Activated naive CD4-positive, alpha-beta T cell treated with Interleukin-2 at 50 U/mL for 16 hours (primary cell): Measurements from ENCODE around the gene CPNE6.
"Not testable (repeated sequence)": the region's sequence is repeated elsewhere in the genome, so short reads cannot be mapped to it uniquely, and the experiment has no call there.

ENCODE experiments used
- DNase-seq: peaks from one replicate; pipeline ENCODE4 v3.0.0-alpha.2; 2020

The CPNE6 gene

GRCh38 chr14:24088095-24088494, 16.7 kb downstream of the CPNE6 start:
- no peak for DNase-seq

- no peak for DNase-seq
These were observed 18.5 kb downstream of the CPNE6 start for GRCh38 chr14:24089890-24090289.

DNA sequence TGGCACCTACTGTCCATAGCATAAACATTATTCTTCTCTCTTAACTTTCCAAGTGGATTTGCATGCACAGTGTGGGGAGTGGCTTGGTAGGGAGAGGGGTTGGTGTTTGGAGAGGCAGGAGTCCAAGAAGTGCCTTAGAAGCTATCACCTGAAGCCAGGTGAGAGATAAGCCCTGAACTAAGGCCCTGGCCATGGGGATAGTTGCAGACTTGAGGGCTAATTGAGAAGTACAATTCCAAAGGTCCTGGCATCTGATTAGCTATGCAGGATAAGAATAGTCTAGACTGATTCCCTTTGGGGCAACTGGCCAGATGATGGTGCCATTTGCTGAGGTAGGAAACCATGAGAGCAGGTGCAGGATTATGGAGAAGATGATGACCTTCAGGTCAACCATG, 20.7 kb downstream of the CPNE6 start:
- DNase-seq, result no peak

GRCh38 chr14:24092505-24093206, 21.3 kb downstream of the CPNE6 start:
- DNase-seq, result no peak

DNA sequence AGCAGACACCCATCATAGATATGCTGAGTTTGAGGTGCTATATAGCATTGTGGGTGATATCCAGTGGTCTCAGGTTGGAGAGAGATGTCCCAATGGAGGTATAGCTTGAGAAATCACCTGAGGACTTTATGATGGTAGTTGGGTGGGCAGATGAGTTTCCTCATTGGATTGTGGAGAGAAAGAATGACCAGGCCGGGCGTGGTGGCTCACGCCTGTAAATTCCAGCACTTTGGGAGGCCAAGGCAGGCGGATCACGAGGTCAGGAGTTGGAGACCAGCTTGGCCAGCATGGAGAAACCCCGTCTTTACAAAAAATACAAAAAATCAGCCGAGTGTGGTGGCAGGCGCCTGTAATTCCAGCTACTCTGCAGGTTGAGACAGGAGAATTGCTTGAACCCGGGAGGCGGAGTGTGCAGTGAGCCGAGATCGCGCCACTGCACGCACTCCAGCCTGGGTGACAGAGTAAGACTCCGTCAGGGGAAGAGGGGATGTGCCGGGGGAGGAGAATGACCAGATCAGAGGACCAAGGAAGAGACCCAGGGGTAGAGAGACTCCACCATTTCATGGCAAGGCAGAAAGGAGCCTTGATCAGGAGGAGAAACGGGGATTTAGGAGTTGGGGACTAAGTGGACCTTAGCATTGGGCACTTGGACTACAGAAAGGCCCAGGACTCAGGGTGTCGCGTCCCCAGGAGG, 22.0 kb downstream of the CPNE6 start:
- DNase-seq, result no peak

DNA sequence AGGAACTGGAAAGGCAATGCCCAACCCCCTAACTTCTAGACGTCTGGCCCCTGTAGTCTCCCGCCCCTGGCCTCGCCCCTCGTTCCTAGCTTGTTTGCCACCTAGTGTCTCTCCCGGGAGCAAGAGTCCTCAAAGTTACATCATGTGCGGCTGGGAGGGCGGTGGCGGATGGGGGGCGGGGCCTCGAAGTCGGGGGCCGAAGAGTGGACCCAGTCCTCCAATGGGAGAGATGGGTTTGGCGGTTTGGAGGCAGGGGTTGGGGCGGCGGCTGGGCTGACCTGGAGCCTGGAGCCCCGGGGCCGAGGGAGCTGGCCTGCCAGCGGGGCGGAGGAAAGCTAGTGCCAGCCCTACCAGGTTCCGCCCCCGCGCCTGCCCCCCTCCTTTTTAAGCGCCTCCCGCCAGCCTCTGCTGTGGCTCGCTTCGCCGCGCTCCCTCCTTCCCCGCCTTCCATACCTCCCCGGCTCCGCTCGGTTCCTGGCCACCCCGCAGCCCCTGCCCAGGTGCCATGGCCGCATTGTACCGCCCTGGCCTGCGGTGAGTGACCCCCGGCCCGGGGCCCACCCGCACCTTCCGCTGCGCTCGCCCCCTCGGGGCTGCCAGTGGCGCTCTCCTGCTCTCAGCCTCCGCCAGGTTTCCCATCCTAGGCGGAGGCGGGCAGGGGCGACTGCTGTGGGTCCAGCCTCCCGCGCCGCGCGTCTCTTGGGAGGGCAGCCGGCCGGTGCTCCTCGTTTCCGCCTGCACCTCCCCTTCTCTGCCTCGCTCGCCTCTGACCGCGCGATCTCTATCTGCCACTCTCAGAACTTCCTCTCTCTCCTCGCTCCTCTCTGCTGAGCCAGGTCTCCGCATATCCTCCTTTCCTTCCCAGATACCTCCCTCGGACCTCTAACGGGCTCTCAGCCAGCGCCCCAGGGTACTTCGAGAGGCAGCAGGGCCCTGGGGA, 22.8 kb downstream of the CPNE6 start, which contains the start of gene PCK2:
Gene PCK2, plus strand, starts transcription at position 411 of the 940 bp plus-strand sequence. Its CDS starts 95 bp downstream, at position 506.
- peak; percentile 91 for DNase-seq

DNA sequence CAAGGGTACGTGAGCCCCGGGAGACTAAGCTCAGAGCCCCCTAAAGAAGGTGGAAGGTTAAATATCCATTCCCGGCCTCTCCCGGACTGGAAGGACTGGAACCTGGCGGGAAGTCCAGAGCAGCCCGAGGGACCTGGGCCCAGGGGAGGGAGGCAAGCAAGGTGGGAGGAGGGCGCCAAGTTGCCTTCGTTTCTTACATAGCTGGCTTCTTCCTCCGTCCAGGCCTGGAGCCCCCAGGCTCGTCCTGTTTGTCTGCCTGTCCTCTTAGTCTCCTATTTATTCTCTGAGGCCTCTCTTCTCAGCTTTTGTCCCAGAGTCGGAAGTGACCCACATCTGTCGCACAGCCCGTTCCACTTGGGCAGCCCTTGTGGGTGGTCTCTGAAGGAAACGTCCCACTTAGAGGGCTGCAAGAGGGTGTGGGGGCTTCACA, 23.5 kb downstream of the CPNE6 start:
- DNase-seq, result peak; percentile 23

- DNase-seq, result peak; percentile 76
These were observed 24.1 kb downstream of the CPNE6 start for GRCh38 chr14:24095271-24096068.

GRCh38 chr14:24096545-24097181, 25.3 kb downstream of the CPNE6 start:
- no peak for DNase-seq

GRCh38 chr14:24098229-24098926, 27.0 kb downstream of the CPNE6 start:
- no peak for DNase-seq

DNA sequence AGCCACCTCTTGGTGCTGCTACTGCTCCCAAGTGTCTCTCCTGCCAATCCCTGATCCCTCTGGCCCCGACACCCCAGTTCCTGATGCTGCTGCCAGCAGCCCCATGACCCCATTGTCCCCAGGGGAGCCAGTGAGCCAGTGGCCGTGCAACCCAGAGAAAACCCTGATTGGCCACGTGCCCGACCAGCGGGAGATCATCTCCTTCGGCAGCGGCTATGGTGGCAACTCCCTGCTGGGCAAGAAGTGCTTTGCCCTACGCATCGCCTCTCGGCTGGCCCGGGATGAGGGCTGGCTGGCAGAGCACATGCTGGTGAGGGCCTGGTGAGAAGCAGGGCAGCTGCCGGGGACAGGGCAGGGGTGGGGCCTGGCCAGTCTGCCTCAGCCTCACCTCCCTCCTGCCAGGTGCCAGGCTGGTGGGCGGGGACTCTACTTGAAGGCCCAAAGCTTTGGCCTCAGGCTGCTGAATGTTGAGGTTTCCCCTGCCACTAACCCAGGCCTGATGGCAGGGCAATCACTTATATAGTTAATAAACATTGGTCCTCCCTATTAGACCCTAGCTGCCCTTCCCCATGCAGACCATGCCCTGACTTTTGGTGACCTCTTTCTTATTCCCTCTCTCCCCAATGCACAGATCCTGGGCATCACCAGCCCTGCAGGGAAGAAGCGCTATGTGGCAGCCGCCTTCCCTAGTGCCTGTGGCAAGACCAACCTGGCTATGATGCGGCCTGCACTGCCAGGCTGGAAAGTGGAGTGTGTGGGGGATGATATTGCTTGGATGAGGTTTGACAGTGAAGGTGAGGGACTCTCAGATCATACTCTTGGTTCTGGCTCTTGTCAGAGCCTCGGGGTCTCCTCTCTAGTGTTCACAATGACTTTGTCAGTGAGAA, 27.8 kb downstream of the CPNE6 start:
- no peak for DNase-seq

DNA sequence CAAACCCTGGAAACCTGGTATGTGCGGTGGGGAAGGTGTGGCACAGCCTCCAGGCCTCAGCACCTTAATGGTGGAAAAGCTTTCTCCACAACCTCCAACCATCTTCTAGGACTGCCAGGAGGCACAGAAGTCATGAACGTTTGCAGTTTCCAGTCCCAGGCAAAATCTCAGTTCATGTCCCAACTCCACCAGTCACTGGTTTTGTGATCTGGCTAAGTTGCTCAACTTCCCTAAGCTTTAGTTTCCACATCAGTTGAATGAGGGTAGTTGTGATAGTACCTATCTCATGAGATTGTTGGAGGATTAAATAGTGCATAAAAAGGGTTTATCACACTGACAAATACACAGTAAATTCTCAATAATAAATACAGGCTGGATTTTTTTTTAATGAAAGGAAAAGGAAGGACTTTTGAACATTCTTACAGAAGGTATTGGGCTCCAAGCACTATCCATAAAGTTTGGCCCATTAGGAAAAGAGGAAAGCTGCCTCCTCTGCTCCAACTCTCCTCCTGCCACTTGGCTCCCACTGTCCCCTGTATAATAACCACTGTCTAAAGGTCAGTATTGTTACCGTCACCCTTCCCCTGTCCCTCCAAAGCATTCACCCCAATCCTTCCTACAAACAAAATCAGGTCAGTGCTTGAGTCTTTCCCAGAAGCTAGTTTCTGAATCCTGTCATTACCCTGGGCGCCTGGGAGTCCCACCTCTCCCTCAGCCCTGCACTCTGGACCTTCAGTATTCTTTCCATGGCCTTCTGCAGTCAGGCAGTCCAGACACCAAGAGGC, 29.0 kb downstream of the CPNE6 start:
- no peak for DNase-seq

DNA sequence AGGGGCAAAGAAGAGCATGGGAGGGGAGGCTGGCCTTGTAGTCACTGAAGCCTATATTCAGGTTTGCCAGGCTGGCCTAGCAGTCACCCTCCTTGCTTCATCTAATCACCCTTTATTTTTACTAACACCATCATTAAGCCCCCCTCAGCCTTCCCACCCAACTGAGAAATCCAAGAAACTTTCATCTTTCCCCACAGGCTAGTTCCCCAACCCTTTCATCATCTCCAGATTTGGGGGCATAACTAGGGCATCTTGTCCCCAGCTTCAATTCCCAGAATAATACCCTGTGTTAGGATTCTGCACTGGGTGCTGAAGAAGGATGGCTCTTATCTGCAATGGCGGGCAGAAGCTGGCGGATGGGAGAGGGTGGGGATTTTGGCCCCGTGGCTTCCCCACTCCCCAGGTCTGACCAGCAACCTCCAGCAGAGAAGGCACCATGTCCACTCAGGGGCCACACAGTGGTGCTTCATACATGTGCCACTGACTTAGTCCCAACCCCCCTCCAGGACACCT, 29.7 kb downstream of the CPNE6 start:
- DNase-seq, result no peak

GRCh38 chr14:24102357-24103048, 31.1 kb downstream of the CPNE6 start:
- no peak for DNase-seq

DNA sequence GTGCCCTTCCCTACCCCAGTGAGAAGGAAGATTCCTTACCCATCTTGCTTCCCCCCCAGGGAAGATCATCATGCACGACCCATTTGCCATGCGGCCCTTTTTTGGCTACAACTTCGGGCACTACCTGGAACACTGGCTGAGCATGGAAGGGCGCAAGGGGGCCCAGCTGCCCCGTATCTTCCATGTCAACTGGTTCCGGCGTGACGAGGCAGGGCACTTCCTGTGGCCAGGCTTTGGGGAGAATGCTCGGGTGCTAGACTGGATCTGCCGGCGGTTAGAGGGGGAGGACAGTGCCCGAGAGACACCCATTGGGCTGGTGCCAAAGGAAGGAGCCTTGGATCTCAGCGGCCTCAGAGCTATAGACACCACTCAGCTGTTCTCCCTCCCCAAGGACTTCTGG, 32.1 kb downstream of the CPNE6 start:
- DNase-seq, result no peak

- DNase-seq, result not testable (repeated sequence)
These were observed 34.4 kb downstream of the CPNE6 start for GRCh38 chr14:24105609-24106239.

- DNase-seq, result no peak
These were observed 35.4 kb downstream of the CPNE6 start for GRCh38 chr14:24106672-24107271.
